SU-DHL-6 (cell line): ENCODE results near the gene TMEM81.

Source experiments
- EZH2phosphoT487 ChIP-seq: fragments of 200-600 bp; sonication (generic), shearing (Covaris generic); conservative IDR thresholded peaks from 2 replicates; pipeline ENCODE4 v1.6.1; 2018; ENCODE audit warnings: mild to moderate bottlenecking, antibody characterized with exemption, low read length, moderate library complexity, mixed read lengths
- TF ChIP-seq, protein P1 (sequence below): fragments of 200-600 bp; sonication (generic); IDR thresholded peaks from one replicate; pipeline ENCODE4 v1.5.1; 2017; ENCODE audit warnings: antibody characterized with exemption, mild to moderate bottlenecking, low read length, moderate library complexity; ENCODE audit not compliant: insufficient read depth, poor library complexity, severe bottlenecking

DNA sequence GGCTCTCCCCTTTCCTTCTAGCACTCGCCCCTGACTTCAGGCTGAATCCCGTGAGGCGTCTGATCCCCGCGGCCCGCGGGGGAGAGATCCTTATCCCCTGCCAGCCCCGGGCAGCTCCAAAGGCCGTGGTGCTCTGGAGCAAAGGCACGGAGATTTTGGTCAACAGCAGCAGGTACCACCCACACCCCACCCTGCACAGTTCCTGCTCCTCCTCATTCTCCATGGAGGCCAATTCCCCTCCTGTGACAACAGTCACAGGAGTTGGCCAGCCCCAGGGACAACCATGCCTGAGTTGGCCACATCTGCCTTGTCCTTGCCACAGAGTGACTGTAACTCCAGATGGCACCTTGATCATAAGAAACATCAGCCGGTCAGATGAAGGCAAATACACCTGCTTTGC, 20.0 kb downstream of the TMEM81 start:
- TF ChIP-seq, protein P1, sequence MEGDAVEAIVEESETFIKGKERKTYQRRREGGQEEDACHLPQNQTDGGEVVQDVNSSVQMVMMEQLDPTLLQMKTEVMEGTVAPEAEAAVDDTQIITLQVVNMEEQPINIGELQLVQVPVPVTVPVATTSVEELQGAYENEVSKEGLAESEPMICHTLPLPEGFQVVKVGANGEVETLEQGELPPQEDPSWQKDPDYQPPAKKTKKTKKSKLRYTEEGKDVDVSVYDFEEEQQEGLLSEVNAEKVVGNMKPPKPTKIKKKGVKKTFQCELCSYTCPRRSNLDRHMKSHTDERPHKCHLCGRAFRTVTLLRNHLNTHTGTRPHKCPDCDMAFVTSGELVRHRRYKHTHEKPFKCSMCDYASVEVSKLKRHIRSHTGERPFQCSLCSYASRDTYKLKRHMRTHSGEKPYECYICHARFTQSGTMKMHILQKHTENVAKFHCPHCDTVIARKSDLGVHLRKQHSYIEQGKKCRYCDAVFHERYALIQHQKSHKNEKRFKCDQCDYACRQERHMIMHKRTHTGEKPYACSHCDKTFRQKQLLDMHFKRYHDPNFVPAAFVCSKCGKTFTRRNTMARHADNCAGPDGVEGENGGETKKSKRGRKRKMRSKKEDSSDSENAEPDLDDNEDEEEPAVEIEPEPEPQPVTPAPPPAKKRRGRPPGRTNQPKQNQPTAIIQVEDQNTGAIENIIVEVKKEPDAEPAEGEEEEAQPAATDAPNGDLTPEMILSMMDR, result no peak
- no peak for TF ChIP-seq EZH2phosphoT487
